ENCODE data around the gene MYH14.

DNA sequence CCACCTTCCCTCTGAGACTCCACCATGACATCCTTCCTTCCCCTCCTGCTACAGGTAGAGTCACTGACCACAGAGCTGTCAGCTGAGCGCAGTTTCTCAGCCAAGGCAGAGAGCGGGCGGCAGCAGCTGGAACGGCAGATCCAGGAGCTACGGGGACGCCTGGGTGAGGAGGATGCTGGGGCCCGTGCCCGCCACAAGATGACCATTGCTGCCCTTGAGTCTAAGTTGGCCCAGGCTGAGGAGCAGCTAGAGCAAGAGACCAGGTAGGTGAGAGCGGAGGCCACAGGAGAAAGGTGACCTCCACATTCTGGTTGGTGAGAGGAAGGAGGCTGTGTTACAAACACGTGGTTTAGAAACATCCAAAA is 98.2 kb downstream of the MYH14 start:
- TF ChIP-seq, protein P1, sequence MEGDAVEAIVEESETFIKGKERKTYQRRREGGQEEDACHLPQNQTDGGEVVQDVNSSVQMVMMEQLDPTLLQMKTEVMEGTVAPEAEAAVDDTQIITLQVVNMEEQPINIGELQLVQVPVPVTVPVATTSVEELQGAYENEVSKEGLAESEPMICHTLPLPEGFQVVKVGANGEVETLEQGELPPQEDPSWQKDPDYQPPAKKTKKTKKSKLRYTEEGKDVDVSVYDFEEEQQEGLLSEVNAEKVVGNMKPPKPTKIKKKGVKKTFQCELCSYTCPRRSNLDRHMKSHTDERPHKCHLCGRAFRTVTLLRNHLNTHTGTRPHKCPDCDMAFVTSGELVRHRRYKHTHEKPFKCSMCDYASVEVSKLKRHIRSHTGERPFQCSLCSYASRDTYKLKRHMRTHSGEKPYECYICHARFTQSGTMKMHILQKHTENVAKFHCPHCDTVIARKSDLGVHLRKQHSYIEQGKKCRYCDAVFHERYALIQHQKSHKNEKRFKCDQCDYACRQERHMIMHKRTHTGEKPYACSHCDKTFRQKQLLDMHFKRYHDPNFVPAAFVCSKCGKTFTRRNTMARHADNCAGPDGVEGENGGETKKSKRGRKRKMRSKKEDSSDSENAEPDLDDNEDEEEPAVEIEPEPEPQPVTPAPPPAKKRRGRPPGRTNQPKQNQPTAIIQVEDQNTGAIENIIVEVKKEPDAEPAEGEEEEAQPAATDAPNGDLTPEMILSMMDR (IDR thresholded peaks at IDR 0.05): no peak
- no peak for TF ChIP-seq POLR2A (IDR thresholded peaks at IDR 0.05)
